GM18507 (cell line): ENCODE results near the gene ATAD5.
"Not testable (repeated sequence)": the region's sequence is repeated elsewhere in the genome, so short reads cannot be mapped to it uniquely, and the experiment has no call there.

ENCODE experiments used
- DNase-seq: peaks from one replicate; pipeline ENCODE4 v3.0.0; 2011; ENCODE audit warnings: low read depth; ENCODE audit not compliant: insufficient read length; ENCODE audit errors: extremely low spot score
- FAIRE-seq: peaks from 2 replicates; lab custom pipeline; 2011; peaks lifted over from hg19 to GRCh38; lab: Jason Lieb, UNC

The ATAD5 gene

DNA sequence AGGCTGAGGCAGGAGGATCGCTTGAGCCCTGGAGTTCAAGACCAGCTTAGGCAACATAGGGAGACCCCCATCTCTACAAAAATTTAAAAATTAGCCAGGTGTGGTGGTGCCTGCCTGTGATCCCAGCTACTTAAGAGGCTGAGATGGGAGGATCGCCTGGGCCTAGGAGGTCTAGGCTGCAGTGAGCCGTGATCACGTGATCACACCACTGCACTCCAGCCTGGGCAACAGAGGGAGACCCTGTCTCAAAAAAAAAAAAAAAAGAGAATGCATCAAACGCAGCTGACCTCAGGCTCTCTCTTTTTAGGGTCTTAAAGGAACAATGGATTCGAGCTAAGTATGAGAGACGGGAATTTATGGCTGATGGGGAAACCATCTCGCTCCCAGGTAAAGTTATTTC lies 99.8 kb downstream of the ATAD5 start:
- DNase-seq, FAIRE-seq: not testable (repeated sequence)

DNA sequence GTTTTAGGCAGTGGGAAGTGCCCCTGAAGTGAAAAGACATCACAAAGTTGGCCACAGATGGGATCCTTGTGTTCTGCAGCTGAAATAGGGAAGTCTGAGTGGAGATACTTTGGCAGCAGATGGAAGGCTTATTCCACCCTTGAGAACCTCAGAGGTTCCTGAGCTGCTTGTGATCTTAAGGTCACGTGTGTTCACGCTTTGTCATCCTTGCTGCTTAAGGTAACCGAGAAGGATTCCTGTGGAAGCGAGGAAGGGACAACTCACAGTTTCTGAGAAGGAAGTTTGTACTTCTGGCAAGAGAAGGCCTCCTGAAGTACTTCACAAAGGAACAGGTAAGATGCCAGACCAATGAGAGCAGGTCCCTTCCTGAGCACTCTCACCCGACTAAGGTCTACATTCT lies 102.2 kb downstream of the ATAD5 start:
- DNase-seq, result no peak
- FAIRE-seq, result no peak

DNA sequence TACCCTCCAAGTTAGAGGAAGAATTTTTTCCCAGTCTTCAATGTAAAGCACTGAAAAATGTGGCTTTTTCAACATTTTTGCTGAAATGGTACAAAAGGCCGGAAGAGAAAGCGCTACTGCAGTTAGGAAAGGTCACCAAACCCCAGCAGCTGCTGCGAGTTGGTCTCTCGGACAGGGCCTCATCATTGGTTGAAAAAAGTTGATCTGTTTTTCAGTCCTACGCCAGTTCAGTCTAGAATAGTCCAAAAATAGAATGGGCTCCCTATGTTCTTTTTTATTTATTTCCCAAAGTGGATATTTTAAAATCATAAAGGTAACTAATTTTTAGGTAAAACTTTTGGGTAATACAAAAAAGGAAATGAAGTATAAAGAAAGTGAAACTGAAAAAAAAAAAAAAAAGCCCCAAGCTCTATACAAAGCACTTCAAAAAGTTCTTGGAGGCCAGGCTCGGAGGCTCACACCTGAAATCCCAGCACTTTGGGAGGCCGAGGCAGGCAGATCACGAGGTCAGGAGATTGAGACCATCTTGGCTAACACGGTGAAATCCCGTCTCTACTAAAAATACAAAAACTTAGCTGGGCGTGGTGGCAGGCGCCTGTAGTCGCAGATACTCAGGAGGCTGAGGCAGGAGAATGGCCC lies 107.4 kb downstream of the ATAD5 start:
- DNase-seq (no peak), FAIRE-seq (peak; percentile 76)

- DNase-seq (no peak), FAIRE-seq (no peak)
Observed at GRCh38 chr17:30942308-30943079, 110.7 kb downstream of the ATAD5 start.
